ENCODE measurements around the gene CLIP2. TPM values are rescaled to one million over a fixed set of nuclear protein-coding genes. Genes with fewer than 3 reads are reported as not detected.

The CLIP2 gene
- total and polyA plus RNA-seq, 2 of the 8 experiments (the other 6 are each of a cell fraction or from before 2014, with no cell fraction given), result 8.3 to 41.5 TPM

DNA sequence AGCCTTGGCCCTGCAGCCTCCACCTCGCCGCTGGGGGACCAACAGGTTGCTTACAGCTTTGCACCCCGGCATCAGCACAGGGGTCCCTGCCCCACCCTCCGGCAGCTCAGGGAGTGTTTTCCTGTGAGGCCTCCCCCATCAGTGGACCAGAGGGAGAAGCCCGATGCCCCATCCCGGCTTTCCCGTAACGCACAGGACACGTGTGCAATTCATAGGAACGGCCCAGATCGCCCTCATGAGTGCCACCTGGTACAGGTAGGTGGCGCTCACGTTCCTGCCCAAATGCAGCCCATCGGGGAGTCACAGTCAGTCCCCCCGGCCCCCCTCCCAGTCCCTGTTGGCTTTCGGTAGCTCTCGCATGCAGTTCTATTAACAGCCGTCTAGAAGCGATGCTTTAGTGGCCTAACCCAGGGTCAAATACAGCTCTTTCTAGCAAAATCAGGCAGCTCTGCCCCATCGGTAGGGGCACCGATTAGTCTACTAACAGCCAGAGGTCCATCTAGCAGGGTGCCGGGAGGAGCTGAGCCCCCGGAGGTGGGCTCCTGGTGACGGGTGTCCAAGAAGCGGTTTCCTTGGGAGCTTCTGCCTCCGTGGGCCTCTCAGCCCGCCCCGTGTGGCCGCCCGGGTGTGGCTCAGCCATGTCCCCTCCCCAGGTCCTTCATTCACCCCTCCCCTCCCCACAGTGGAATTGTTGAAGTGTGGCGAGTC is 116.1 kb downstream of the CLIP2 start:
- no peaks in the 10 kb centered on the region for H4K20me1 ChIP-seq (replicated peaks in 1 of 2; ENCODE audit: control insufficient read depth in 1 of 2, insufficient read depth in 2 of 2, low read length in 2 of 2)
- 0 out of 4 replicates have a peak overlapping the region, but pooled peaks of 1 of the 2 experiments have one; percentile 29 for H3K4me2 ChIP-seq (ENCODE audit: insufficient read depth in 1 of 2, low read depth in 2 of 2, low read length in 2 of 2)
- H2AK5ac ChIP-seq (ENCODE audit: low read depth, low read length), result no peak overlapping the region
- no peak overlapping the region for H4K5ac ChIP-seq (ENCODE audit: insufficient read length, low read depth, low read length)
- H3K9ac ChIP-seq (replicated peaks in 1 of 4; ENCODE audit: extremely low read depth in 1 of 4, low read depth in 3 of 4, low read length in 3 of 4), result no peak overlapping the region
- H3K4me1 ChIP-seq (replicated peaks in 1 of 4; ENCODE audit: control insufficient read depth in 3 of 4, insufficient read depth in 4 of 4, low read length in 3 of 4), result peaks cover 0 to 5% (median under 1%) of the 10 kb centered on the region in 4 experiments; a peak in 3 of 7 replicates
- no peak overlapping the region for H4K91ac ChIP-seq (replicated peaks; ENCODE audit: insufficient read length, low read length)
- peak; percentile 68 to 91 for DNase-seq (ENCODE audit: low read depth in 1 of 2, low spot score in 2 of 2)
- no peaks in the 10 kb centered on the region for H3K27me3 ChIP-seq (replicated peaks in 1 of 4; ENCODE audit: control insufficient read depth in 3 of 4, extremely low read depth in 1 of 4, insufficient read depth in 3 of 4, low read length in 3 of 4)
- H3K14ac ChIP-seq (ENCODE audit: insufficient read length), result no peak overlapping the region
- H3K4ac ChIP-seq (replicated peaks; ENCODE audit: insufficient read length, low read depth, low read length), result no peak overlapping the region
- no peaks in the 10 kb centered on the region for H3K23me2 ChIP-seq (ENCODE audit: low read depth, low read length)
- H2BK20ac ChIP-seq (ENCODE audit: low read length), result no peak overlapping the region
- no peak overlapping the region for H2BK5ac ChIP-seq (ENCODE audit: low read depth, low read length)
- peak overlapping the region; percentile 21 for H3K56ac ChIP-seq (replicated peaks; ENCODE audit: insufficient read length, low read depth, low read length)
- no peak overlapping the region for H2BK120ac ChIP-seq (replicated peaks; ENCODE audit: low read depth, low read length)
- peaks cover 0 to 14% (median 4%) of the 10 kb centered on the region in 4 experiments; a peak in 4 of 8 replicates for H3K36me3 ChIP-seq (ENCODE audit: control insufficient read depth in 2 of 4, insufficient read depth in 4 of 4, low read length in 3 of 4)
- H2BK12ac ChIP-seq (ENCODE audit: low read depth, low read length), result no peak overlapping the region
- H3K18ac ChIP-seq (ENCODE audit: extremely low read depth, low read length), result no peak overlapping the region
- ChIA-PET CTCF (ENCODE audit: partially characterized antibody) (interaction anchor here (0.5 to 4.8 kb wide), 84 partner anchors 8 to 680 kb away, joined by 3 to 44 read pairs (median 4); no protein-coding TSS in a partner anchor), POLR2A (ENCODE audit: partially characterized antibody) (interaction anchor here (0.5 to 2.0 kb wide), 10 partner anchors 10 to 252 kb away, joined by 3 to 8 read pairs (median 3); partner anchors contain the start of gene GTF2I)
- H4K8ac ChIP-seq (ENCODE audit: extremely low read depth, insufficient read depth, low read length), result no peak overlapping the region
- no peak overlapping the region for H3K27ac ChIP-seq (ENCODE audit: low read depth, low read length)
- no peak overlapping the region for H3K23ac ChIP-seq (ENCODE audit: insufficient read length)
- peak; percentile 24 for FAIRE-seq
- H2BK15ac ChIP-seq (ENCODE audit: low read length), result no peak overlapping the region
- H3K79me2 ChIP-seq (ENCODE audit: control insufficient read depth in 1 of 2, insufficient read depth in 2 of 2, low read length in 2 of 2), result no peaks in the 10 kb centered on the region
- WGBS, 2 experiments (ENCODE audit: extremely low coverage in 1 of 2, insufficient coverage in 1 of 2, insufficient read length in 1 of 2, insufficient replicate concordance in 2 of 2, low coverage in 1 of 2, low lambda C conversion rate in 2 of 2, missing lambda C conversion rate in 1 of 2), result 61% methylated on average over 28 of the region's 31 CpGs; no CpG with 5 or more reads in 1 of the 2 experiments
- H2AFZ ChIP-seq (ENCODE audit: low read length), result no peak overlapping the region
- no peaks in the 10 kb centered on the region for H3K9me3 ChIP-seq (ENCODE audit: insufficient read depth in 2 of 2, low read depth in 1 of 2, low read length in 1 of 2)
- no peaks in the 10 kb centered on the region for H3K79me1 ChIP-seq (ENCODE audit: low read depth, low read length)
- peak overlapping the region in 1 of 4 experiments; percentile 5; a peak in 1 of 8 replicates for H3K4me3 ChIP-seq (ENCODE audit: extremely low read depth in 1 of 4, insufficient read depth in 2 of 4, low read depth in 3 of 4, low read length in 4 of 4)
- TF ChIP-seq NANOG (IDR thresholded peaks at IDR 0.05; ENCODE audit: insufficient read depth, low read depth, low read length, poor library complexity, severe bottlenecking), result peak; percentile 10
- 0 out of 4 replicates have a peak, but pooled peaks of 1 of the 2 experiments have one; percentile 33 for TF ChIP-seq SIN3A (conservative IDR thresholded peaks at IDR 0.05 in 1 of 2, IDR thresholded peaks at IDR 0.05 in 1 of 2; ENCODE audit: low read depth in 1 of 2, low read length in 2 of 2)
- no peak for TF ChIP-seq TBP (IDR thresholded peaks at IDR 0.05; ENCODE audit: low read depth, low read length)
- TF ChIP-seq GABPA (IDR thresholded peaks at IDR 0.05; ENCODE audit: borderline replicate concordance, insufficient read depth, low read length), result 0 out of 2 replicates have a peak, but pooled peaks have one; percentile 20
- TF ChIP-seq, protein P1, sequence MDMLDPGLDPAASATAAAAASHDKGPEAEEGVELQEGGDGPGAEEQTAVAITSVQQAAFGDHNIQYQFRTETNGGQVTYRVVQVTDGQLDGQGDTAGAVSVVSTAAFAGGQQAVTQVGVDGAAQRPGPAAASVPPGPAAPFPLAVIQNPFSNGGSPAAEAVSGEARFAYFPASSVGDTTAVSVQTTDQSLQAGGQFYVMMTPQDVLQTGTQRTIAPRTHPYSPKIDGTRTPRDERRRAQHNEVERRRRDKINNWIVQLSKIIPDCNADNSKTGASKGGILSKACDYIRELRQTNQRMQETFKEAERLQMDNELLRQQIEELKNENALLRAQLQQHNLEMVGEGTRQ (IDR thresholded peaks at IDR 0.05; ENCODE audit: low read length), result peak; percentile 61; the same call in 1 of the 2 replicates
- 0 out of 2 replicates have a peak, but pooled peaks have one; percentile 5 for TF ChIP-seq SRF (IDR thresholded peaks at IDR 0.05; ENCODE audit: low read depth, low read length)
